Thoracic aorta (tissue), 2 donors: ENCODE measurements around the gene SH2D1B. TPM values are rescaled to one million over a fixed set of nuclear protein-coding genes. Genes with fewer than 3 reads are reported as not detected.
"Not testable (repeated sequence)": the region's sequence is repeated elsewhere in the genome, so short reads cannot be mapped to it uniquely, and the experiment has no call there.

Source experiments
- ATAC-seq: fragments of 150-250 bp; one replicate; pipeline ENCODE4 v1.8.0; 2017; ENCODE audit warnings: low read depth; ENCODE audit not compliant: insufficient number of reproducible peaks, low FRiP score
- DNase-seq: peaks from one replicate; pipeline ENCODE4 v3.0.0-alpha.2; 2020; ENCODE audit warnings: low spot score
- H3K27ac ChIP-seq, 2 donors: fragments of 200-600 bp; sonication (generic); 1 replicate in 1 of 2; 2 replicates in 1 of 2; pipeline ENCODE4 v1.5.1; 2016; ENCODE audit warnings: mild to moderate bottlenecking in 2 of 2, moderate library complexity in 2 of 2
- H3K27me3 ChIP-seq: fragments of 200-600 bp; sonication (generic); replicated peaks from 2 replicates; pipeline ENCODE4 v1.6.0; 2016; ENCODE audit warnings: mild to moderate bottlenecking; ENCODE audit not compliant: insufficient read depth
- H3K36me3 ChIP-seq: fragments of 200-600 bp; sonication (generic); one replicate; pipeline ENCODE4 v1.5.1; 2016
- H3K4me1 ChIP-seq, 2 donors: fragments of 200-600 bp; sonication (generic); 1 replicate in 1 of 2; 2 replicates in 1 of 2; pipeline versions ENCODE4 v1.5.1 to v1.6.0; 2016; ENCODE audit warnings: low read depth in 2 of 2, mild to moderate bottlenecking in 1 of 2; ENCODE audit not compliant: control insufficient read depth in 1 of 2
- H3K4me3 ChIP-seq: fragments of 200-600 bp; sonication (generic); 2 replicates; pipeline ENCODE4 v1.5.1; 2016; ENCODE audit warnings: mild to moderate bottlenecking
- H3K9me3 ChIP-seq: fragments of 200-600 bp; sonication (generic); 2 replicates; pipeline ENCODE4 v1.5.1; 2016
- total RNA-seq, 2 donors: library from RNA; depleted of rRNA; stranded (reverse); fragments of >200 nt; gene quantifications; one replicate each; pipeline versions ENCODE4 v1.1.0 to v1.2.3, GENCODE V29; 2016
- TF ChIP-seq, protein P1 (sequence below): fragments of 200-600 bp; sonication (generic); IDR thresholded peaks from one replicate; pipeline ENCODE4 v1.5.1; 2019; ENCODE audit warnings: antibody characterized with exemption

Gene SH2D1B
- total RNA-seq, 2 donors from 2014 or later, result 0.68 TPM; not detected in 1

DNA sequence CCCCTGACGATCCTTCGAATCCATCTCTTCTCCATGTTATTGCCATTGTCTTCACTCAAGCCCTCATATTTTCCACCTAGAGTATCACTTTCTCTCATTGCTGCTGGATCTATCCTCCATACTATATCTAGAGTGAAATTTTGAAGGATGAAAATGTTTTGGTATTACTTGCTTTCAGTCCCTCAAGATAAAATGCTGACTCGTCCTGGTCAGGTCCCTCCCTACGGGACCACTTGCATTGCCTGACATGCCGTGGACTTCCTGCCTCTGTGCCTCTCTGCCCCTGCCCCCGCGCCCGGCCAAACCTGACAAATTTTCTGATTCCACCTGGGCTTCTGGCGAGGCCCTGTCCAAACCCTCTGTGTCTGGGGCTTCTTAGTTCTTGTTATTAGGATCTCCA lies 58.9 kb downstream of the SH2D1B start:
- Histone ChIP-seq H3K4me1 (no peaks in the 10 kb centered on the region), H3K27ac (no peak overlapping the region), H3K36me3 (no peaks in the 10 kb centered on the region), H3K9me3 (no peaks in the 10 kb centered on the region), H3K4me3 (no peak overlapping the region), H3K27me3 (no peaks in the 10 kb centered on the region)
- ATAC-seq (no peak), DNase-seq (no peak)
- TF ChIP-seq, protein P1, sequence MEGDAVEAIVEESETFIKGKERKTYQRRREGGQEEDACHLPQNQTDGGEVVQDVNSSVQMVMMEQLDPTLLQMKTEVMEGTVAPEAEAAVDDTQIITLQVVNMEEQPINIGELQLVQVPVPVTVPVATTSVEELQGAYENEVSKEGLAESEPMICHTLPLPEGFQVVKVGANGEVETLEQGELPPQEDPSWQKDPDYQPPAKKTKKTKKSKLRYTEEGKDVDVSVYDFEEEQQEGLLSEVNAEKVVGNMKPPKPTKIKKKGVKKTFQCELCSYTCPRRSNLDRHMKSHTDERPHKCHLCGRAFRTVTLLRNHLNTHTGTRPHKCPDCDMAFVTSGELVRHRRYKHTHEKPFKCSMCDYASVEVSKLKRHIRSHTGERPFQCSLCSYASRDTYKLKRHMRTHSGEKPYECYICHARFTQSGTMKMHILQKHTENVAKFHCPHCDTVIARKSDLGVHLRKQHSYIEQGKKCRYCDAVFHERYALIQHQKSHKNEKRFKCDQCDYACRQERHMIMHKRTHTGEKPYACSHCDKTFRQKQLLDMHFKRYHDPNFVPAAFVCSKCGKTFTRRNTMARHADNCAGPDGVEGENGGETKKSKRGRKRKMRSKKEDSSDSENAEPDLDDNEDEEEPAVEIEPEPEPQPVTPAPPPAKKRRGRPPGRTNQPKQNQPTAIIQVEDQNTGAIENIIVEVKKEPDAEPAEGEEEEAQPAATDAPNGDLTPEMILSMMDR, result no peak

DNA sequence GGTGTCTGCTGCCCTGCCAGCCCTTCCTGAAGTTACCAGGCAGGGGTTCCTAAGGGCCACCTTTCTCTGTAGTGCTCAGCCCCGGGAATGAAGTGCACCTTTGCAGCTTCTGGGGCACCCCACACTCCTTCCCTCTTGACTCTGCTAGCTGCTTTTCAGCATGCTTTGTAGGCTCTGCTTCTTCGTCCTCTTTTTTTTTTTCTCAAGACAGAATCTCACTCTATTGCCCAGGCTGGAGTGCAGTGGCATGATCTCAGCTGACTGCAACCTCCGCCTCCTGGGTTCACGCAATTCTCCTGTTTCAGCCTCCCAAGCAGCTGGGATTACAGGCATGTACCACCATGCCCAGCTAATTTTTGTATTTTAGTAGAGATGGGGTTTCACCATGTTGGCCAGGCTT lies 60.1 kb downstream of the SH2D1B start:
- not testable (repeated sequence) for ATAC-seq, H3K4me1 ChIP-seq

DNA sequence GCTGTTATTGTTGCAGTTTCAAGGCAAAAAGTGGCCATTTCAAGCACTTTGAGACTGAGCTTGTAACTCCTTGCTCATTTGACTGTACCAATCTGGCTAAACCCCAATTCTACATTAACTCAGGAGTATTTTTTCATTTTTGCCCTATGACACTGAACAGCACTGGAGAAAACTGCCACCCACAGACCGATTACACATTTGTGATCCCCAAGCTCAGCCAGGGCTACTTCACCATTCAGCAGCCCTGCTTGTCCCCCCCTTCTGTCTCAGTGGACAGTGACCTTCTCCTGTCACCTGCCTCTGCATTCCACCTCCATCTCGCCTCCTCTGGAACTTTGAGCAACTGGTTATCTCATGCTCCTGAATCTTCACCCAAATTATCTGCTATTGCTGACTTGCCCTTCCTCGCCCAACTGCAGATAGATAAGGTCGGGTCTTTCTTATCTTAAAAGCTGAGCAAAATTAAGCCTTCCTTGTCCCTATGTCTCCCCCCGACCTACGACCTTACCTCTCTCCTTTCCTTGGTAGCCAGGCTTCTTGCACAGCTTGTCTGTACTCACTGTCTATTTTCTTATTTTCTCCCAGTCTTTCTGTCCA lies 60.6 kb downstream of the SH2D1B start:
- no peaks in the 10 kb centered on the region for H3K9me3 ChIP-seq
- no peaks in the 10 kb centered on the region for H3K4me1 ChIP-seq
- H3K4me3 ChIP-seq, result no peak overlapping the region
- DNase-seq (no peak), ATAC-seq (no peak)
- no peak overlapping the region for H3K27ac ChIP-seq
- TF ChIP-seq, protein P1, result no peak
- H3K27me3 ChIP-seq, result no peaks in the 10 kb centered on the region
- no peaks in the 10 kb centered on the region for H3K36me3 ChIP-seq

More for the DNA sequence above, 60.1 kb downstream of the SH2D1B start:
- H3K27me3 ChIP-seq, H3K36me3 ChIP-seq, H3K9me3 ChIP-seq, DNase-seq, H3K4me3 ChIP-seq, H3K27ac ChIP-seq: not testable (repeated sequence)

DNA sequence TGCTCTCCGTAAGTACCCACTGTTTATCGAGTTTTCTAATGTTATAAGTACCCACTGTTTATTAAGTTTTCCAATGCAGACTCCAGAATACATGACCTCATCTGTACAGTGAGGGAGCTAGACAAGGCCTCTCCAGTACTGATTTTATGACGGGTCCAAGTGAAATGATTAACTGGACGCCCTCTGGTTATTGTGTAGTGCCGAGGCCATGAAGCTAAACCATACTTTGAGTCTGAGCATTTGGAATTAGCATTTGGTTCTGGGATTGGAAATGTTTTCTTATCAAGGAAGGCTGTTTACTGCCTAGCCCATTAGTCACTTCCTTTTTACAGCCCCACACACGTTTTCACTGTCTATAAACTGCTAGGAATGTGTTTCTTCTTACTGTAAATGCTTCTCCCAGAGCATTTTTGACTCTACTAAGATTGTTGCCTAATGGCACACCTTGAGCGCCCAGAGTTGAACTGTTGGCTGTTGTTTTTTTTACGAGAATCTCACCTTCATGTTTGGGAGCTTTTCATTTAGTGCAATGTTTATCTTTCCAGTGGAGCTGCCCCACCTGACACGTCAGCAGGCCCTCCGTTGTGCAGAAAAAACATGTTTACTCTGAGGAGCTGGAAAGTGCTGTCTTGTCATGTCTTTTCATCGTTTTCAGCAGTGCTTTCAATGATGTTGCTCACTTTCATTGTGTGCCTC lies 62.2 kb downstream of the SH2D1B start:
- Histone ChIP-seq H3K36me3 (no peaks in the 10 kb centered on the region), H3K4me3 (no peak overlapping the region), H3K4me1 (no peaks in the 10 kb centered on the region), H3K27ac (no peak overlapping the region), H3K27me3 (no peaks in the 10 kb centered on the region), H3K9me3 (no peaks in the 10 kb centered on the region)
- TF ChIP-seq, protein P1, result no peak
- ATAC-seq (no peak), DNase-seq (no peak)

DNA sequence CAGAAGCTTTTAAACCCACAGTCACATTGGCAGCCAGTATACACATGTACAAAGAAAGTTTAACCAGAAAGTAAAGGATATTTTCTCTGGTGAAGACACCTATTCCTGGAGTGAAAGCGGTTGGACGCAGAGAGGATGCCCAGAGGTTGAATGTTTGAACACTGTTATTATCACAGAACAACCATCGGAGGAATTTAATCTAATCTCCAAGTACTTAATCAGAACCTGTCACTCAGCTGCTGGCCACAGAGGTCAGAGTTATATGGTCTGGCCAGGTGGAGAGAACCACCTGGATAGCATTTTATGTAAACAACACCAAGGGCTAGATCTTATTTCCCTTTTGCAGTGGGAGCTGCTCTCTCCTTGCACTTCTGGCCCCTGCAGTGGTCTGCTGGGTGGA lies 64.7 kb downstream of the SH2D1B start:
- Histone ChIP-seq H3K9me3 (no peaks in the 10 kb centered on the region), H3K4me1 (no peaks in the 10 kb centered on the region), H3K27ac (no peak overlapping the region), H3K4me3 (no peak overlapping the region), H3K27me3 (no peaks in the 10 kb centered on the region), H3K36me3 (no peaks in the 10 kb centered on the region)
- ATAC-seq (no peak), DNase-seq (no peak)
- TF ChIP-seq, protein P1, result no peak

Other genes starting within 250 kb of the SH2D1B start
- not detected for gene SPATA46, start 35.3 kb downstream of the SH2D1B start, total RNA-seq
- 10 to 100 TPM in 1 of 2 donors, 1 to 10 TPM in 1; 3.3 to 11.8 TPM for gene C1orf226, start 30.4 kb downstream of the SH2D1B start, total RNA-seq
- 10 to 100 TPM; 29.4 to 38.7 TPM for gene UHMK1, start 85.7 kb upstream of the SH2D1B start, total RNA-seq
- 100 to 1,000 TPM in 1 of 2 donors, 10 to 100 TPM in 1; 70.4 to 284 TPM for gene UAP1, start 149.6 kb upstream of the SH2D1B start, total RNA-seq
- gene DDR2, start 220.3 kb upstream of the SH2D1B start, total RNA-seq, result 100 to 1,000 TPM; 133 to 144 TPM